ENCODE data around the gene MTTP. TPM values are rescaled to one million over a fixed set of nuclear protein-coding genes. Genes with fewer than 3 reads are reported as not detected.

Gene MTTP
- total RNA-seq, 1 donor from 2014 or later: 0.26 TPM

GRCh38 chr4:99649778-99650177 lies 75.2 kb downstream of the MTTP start:
- H3K4me3 Mint-ChIP-seq (ENCODE audit: unreplicated experiment): no peak overlapping the region
- peaks cover 6% of the 10 kb centered on the region for H3K27me3 Mint-ChIP-seq (ENCODE audit: unreplicated experiment)
- TF ChIP-seq CTCF (IDR thresholded peaks at IDR 0.05; ENCODE audit: unreplicated experiment): no peak
- H3K27ac Mint-ChIP-seq (ENCODE audit: unreplicated experiment): no peak overlapping the region
- H3K9me3 Mint-ChIP-seq (ENCODE audit: unreplicated experiment): no peaks in the 10 kb centered on the region
- H3K36me3 Mint-ChIP-seq (ENCODE audit: low read depth, unreplicated experiment): no peaks in the 10 kb centered on the region
- DNase-seq (ENCODE audit: low spot score): no peak
- peaks cover 4% of the 10 kb centered on the region for H3K4me1 Mint-ChIP-seq (ENCODE audit: unreplicated experiment)

- H3K4me3 Mint-ChIP-seq (ENCODE audit: unreplicated experiment): no peak overlapping the region
- H3K9me3 Mint-ChIP-seq (ENCODE audit: unreplicated experiment): no peaks in the 10 kb centered on the region
- peaks cover 6% of the 10 kb centered on the region for H3K27me3 Mint-ChIP-seq (ENCODE audit: unreplicated experiment)
Observed at GRCh38 chr4:99651016-99651769, 76.6 kb downstream of the MTTP start.

GRCh38 chr4:99651811-99652485 lies 77.3 kb downstream of the MTTP start:
- H3K27ac Mint-ChIP-seq (ENCODE audit: unreplicated experiment): no peak overlapping the region
- DNase-seq (ENCODE audit: low spot score): no peak

More at GRCh38 chr4:99651016-99651769, 76.6 kb downstream of the MTTP start:
- no peaks in the 10 kb centered on the region for H3K4me1 Mint-ChIP-seq (ENCODE audit: unreplicated experiment)
- no peak for TF ChIP-seq CTCF (IDR thresholded peaks at IDR 0.05; ENCODE audit: unreplicated experiment)
- DNase-seq (ENCODE audit: low spot score): no peak
- no peaks in the 10 kb centered on the region for H3K36me3 Mint-ChIP-seq (ENCODE audit: low read depth, unreplicated experiment)
- no peak overlapping the region for H3K27ac Mint-ChIP-seq (ENCODE audit: unreplicated experiment)

GRCh38 chr4:99652596-99653436 lies 78.2 kb downstream of the MTTP start:
- no peak overlapping the region for H3K27ac Mint-ChIP-seq (ENCODE audit: unreplicated experiment)
- no peak for DNase-seq (ENCODE audit: low spot score)
- H3K27me3 Mint-ChIP-seq (ENCODE audit: unreplicated experiment): peaks cover 6% of the 10 kb centered on the region
- H3K9me3 Mint-ChIP-seq (ENCODE audit: unreplicated experiment): no peaks in the 10 kb centered on the region
- TF ChIP-seq CTCF (IDR thresholded peaks at IDR 0.05; ENCODE audit: unreplicated experiment): no peak
- no peaks in the 10 kb centered on the region for H3K36me3 Mint-ChIP-seq (ENCODE audit: low read depth, unreplicated experiment)
- no peaks in the 10 kb centered on the region for H3K4me1 Mint-ChIP-seq (ENCODE audit: unreplicated experiment)
- no peak overlapping the region for H3K4me3 Mint-ChIP-seq (ENCODE audit: unreplicated experiment)

More at GRCh38 chr4:99651811-99652485, 77.3 kb downstream of the MTTP start:
- Mint-ChIP-seq H3K27me3 (ENCODE audit: unreplicated experiment) (peaks cover 6% of the 10 kb centered on the region), H3K4me3 (ENCODE audit: unreplicated experiment) (no peak overlapping the region), H3K9me3 (ENCODE audit: unreplicated experiment) (no peaks in the 10 kb centered on the region), H3K36me3 (ENCODE audit: low read depth, unreplicated experiment) (no peaks in the 10 kb centered on the region), H3K4me1 (ENCODE audit: unreplicated experiment) (no peaks in the 10 kb centered on the region)
- TF ChIP-seq CTCF (IDR thresholded peaks at IDR 0.05; ENCODE audit: unreplicated experiment): no peak
